ENCODE results near the gene NPIPB9. TPM values are rescaled to one million over a fixed set of nuclear protein-coding genes. Genes with fewer than 3 reads are reported as not detected.

The NPIPB9 gene
- total RNA-seq, 1 donor from 2014 or later: not detected

GRCh38 chr16:28821874-28822519 is 70.4 kb downstream of the NPIPB9 start:
- Histone ChIP-seq H3K27ac (peak overlapping the region; percentile 92), H3K9me3 (ENCODE audit: low read depth) (no peaks in the 10 kb centered on the region), H3K79me2 (ENCODE audit: low read depth) (peaks cover 57% of the 10 kb centered on the region), H3K4me1 (peaks cover 17% of the 10 kb centered on the region), H3K4me3 (peak overlapping the region; percentile 59), H3F3A (ENCODE audit: low read depth) (peaks cover 33% of the 10 kb centered on the region), H2AFZ (replicated peaks) (peak overlapping the region; percentile 86), H3K4me2 (peak overlapping the region; percentile 80), H4K20me1 (ENCODE audit: low read depth) (peaks cover 28% of the 10 kb centered on the region), H3K36me3 (peaks cover 7% of the 10 kb centered on the region), H3K9ac (no peak overlapping the region), H3K27me3 (no peaks in the 10 kb centered on the region)
- H3K9me3 Mint-ChIP-seq: no peaks in the 10 kb centered on the region
- peaks cover 19% of the 10 kb centered on the region for H3K36me3 Mint-ChIP-seq
- H3K4me3 Mint-ChIP-seq: peak overlapping the region; percentile 86
- H3K4me1 Mint-ChIP-seq: peaks cover 24% of the 10 kb centered on the region
- peak; percentile 3 for DNase-seq (ENCODE audit: low spot score)
- H3K27me3 Mint-ChIP-seq (ENCODE audit: insufficient read depth, low read depth): peaks cover 7% of the 10 kb centered on the region
- peak overlapping the region; percentile 76 for H3K27ac Mint-ChIP-seq
- TF ChIP-seq, protein P1, sequence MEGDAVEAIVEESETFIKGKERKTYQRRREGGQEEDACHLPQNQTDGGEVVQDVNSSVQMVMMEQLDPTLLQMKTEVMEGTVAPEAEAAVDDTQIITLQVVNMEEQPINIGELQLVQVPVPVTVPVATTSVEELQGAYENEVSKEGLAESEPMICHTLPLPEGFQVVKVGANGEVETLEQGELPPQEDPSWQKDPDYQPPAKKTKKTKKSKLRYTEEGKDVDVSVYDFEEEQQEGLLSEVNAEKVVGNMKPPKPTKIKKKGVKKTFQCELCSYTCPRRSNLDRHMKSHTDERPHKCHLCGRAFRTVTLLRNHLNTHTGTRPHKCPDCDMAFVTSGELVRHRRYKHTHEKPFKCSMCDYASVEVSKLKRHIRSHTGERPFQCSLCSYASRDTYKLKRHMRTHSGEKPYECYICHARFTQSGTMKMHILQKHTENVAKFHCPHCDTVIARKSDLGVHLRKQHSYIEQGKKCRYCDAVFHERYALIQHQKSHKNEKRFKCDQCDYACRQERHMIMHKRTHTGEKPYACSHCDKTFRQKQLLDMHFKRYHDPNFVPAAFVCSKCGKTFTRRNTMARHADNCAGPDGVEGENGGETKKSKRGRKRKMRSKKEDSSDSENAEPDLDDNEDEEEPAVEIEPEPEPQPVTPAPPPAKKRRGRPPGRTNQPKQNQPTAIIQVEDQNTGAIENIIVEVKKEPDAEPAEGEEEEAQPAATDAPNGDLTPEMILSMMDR (IDR thresholded peaks at IDR 0.05): no peak
- no peak for TF ChIP-seq EZH2 (IDR thresholded peaks at IDR 0.05)
- no peak for TF ChIP-seq EZH2phosphoT487 (IDR thresholded peaks at IDR 0.05)

Small RNA genes lying within 50 kb of the gene (microRNA-seq; reads per million reads assigned to microRNA genes)
- not detected for gene MIR6862-2

Small RNA genes lying within 50 kb of the gene (small RNA-seq; reads per million reads assigned to genes)
- gene MIR6862-2: not detected

Other genes starting within 250 kb of the NPIPB9 start
- not detected in 2 replicates for gene IL27, start 245.0 kb upstream of the NPIPB9 start, total RNA-seq (ENCODE audit: low replicate concordance)
- 0.03 TPM in 1 of 2 replicates, not detected in the other for gene NUPR1, start 212.8 kb upstream of the NPIPB9 start, total RNA-seq (ENCODE audit: low replicate concordance)
- gene SGF29, start 197.9 kb upstream of the NPIPB9 start, total RNA-seq (ENCODE audit: low replicate concordance): 5.3 and 16.4 TPM in 2 replicates
- 0.12 TPM in 1 of 2 replicates, not detected in the other for gene SULT1A2, start 154.7 kb upstream of the NPIPB9 start, total RNA-seq (ENCODE audit: low replicate concordance)
- gene SULT1A1, start 141.7 kb upstream of the NPIPB9 start, total RNA-seq (ENCODE audit: low replicate concordance): 2.3 and 4.2 TPM in 2 replicates
- not detected in 2 replicates for gene NPIPB8, start 113.7 kb upstream of the NPIPB9 start, total RNA-seq (ENCODE audit: low replicate concordance)
- 172 and 237 TPM in 2 replicates for gene EIF3C, start 40.3 kb upstream of the NPIPB9 start, total RNA-seq (ENCODE audit: low replicate concordance)
- 21.4 and 61.0 TPM in 2 replicates for gene ATXN2L, start 71.2 kb downstream of the NPIPB9 start, total RNA-seq (ENCODE audit: low replicate concordance)
- gene TUFM, start 94.6 kb downstream of the NPIPB9 start, total RNA-seq (ENCODE audit: low replicate concordance): 74.0 and 131 TPM in 2 replicates
- 12.4 and 30.6 TPM in 2 replicates for gene SH2B1, start 112.1 kb downstream of the NPIPB9 start, total RNA-seq (ENCODE audit: low replicate concordance)
- gene ATP2A1, start 126.7 kb downstream of the NPIPB9 start, total RNA-seq (ENCODE audit: low replicate concordance): 1.6 and 8.2 TPM in 2 replicates
- 9.1 and 22.0 TPM in 2 replicates for gene RABEP2, start 173.5 kb downstream of the NPIPB9 start, total RNA-seq (ENCODE audit: low replicate concordance)
- 0.15 TPM in 1 of 2 replicates, not detected in the other for gene CD19, start 180.2 kb downstream of the NPIPB9 start, total RNA-seq (ENCODE audit: low replicate concordance)
- gene NFATC2IP, start 199.2 kb downstream of the NPIPB9 start, total RNA-seq (ENCODE audit: low replicate concordance): 33.2 and 58.4 TPM in 2 replicates
- 11.6 and 31.8 TPM in 2 replicates for gene SPNS1, start 223.0 kb downstream of the NPIPB9 start, total RNA-seq (ENCODE audit: low replicate concordance)
- 2.9 TPM in 1 of 2 replicates, not detected in the other for gene LAT, start 233.3 kb downstream of the NPIPB9 start, total RNA-seq (ENCODE audit: low replicate concordance)